Measurements from ENCODE around the gene GFRA1. TPM values are rescaled to one million over a fixed set of nuclear protein-coding genes. Genes with fewer than 3 reads are reported as not detected.
A peak's percentile ranks its signal among the peaks of the same experiment; 100 is the strongest.

GFRA1 gene
- total and polyA plus RNA-seq, 8 donors = 0.29 to 83.2 (median 4.6) TPM

DNA sequence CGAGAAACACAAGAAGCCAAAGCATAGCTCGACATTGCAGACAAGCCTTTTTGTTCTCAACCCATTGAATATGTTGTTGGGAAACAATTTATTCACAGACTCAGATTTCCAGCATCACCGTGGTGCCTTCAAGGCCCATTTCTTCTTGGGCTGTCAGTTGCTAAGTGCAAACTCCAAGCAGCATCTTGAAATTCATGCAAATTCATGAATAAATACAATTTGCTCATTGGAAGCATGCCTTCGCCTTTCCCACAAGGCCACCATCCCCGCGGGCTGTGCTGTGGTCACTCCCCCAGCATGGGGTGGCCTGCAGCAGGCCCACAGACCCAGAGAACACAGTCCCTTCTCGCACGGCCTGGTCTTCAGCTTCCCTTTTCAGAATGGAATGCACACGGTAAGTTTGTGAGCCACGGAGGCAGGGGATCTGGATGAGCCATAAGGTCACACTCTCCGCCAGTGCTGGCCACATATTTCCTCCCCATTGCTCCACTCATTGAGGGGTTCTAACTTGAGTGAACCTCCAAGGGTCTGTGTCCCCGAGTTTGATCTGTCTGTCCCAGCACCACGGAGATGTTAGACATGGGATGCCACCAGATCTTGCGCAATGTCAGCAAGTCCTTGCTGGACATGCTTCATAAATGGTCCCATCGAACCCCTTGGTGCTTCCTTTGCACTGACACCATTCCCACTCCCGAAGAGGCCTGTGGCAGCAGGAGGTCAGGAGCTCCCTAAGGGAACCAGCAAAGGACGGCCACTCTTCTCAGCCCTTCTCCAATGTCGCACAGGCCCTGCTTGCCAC is 109.5 kb downstream of the GFRA1 start:
- no peak for DNase-seq
- intact Hi-C loops (cut with DNase I; ENCODE audit: low total_unique reads) = no loop called here
- H3K36me3 ChIP-seq = no peaks in the 10 kb centered on the region
- WGBS, 5 donors = 85 to 92% (median 89%) methylated on average over 18 of the region's 18 CpGs
- H3K27ac ChIP-seq = no peak overlapping the region
- H3K4me3 ChIP-seq = no peak overlapping the region
- H3K9me3 ChIP-seq = no peaks in the 10 kb centered on the region
- no peaks in the 10 kb centered on the region for H3K27me3 ChIP-seq
- TF ChIP-seq POLR2AphosphoS5 (IDR thresholded peaks at IDR 0.05) (no peak), EP300 (IDR thresholded peaks at IDR 0.05) (no peak), POLR2A (IDR thresholded peaks at IDR 0.05) (no peak)
- H3K4me1 ChIP-seq = peaks cover 0 to 6% (median 0%) of the 10 kb centered on the region in 4 donors

DNA sequence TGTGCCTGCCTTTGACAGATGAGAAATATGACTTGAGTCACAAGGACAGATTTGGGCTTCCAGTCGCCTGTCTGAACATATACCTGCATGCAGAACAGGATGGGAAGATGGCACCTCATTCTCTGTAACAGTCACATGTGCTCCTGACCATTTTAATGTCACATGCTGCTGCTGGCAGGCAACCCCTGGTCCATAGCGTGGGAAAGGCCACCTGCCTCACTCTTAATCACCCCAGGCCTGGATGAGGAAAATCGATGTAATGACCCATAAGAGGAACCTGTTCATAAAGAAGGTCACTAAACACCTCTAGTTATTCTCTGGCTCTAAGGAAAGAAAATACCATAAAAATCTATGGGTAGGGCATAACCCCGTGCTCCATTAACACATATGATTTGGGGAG is 110.2 kb downstream of the GFRA1 start:
- Histone ChIP-seq H3K4me1 (peaks cover 0 to 6% (median 0%) of the 10 kb centered on the region in 4 donors), H3K9me3 (no peaks in the 10 kb centered on the region), H3K27ac (no peak overlapping the region), H3K36me3 (no peaks in the 10 kb centered on the region), H3K27me3 (no peaks in the 10 kb centered on the region), H3K4me3 (no peak overlapping the region)
- peak in 1 of 2 donors; percentile 36 for DNase-seq
- TF ChIP-seq CTCF (IDR thresholded peaks at IDR 0.05) = no peak
- TF ChIP-seq EP300 (IDR thresholded peaks at IDR 0.05) = no peak
- TF ChIP-seq POLR2AphosphoS5 (IDR thresholded peaks at IDR 0.05) = no peak
- TF ChIP-seq POLR2A (IDR thresholded peaks at IDR 0.05) = no peak
- 79 to 90% (median 83%) methylated on average over 4 of the region's 4 CpGs for WGBS, 5 donors
- intact Hi-C loops (cut with DNase I; ENCODE audit: low total_unique reads) = no loop called here

DNA sequence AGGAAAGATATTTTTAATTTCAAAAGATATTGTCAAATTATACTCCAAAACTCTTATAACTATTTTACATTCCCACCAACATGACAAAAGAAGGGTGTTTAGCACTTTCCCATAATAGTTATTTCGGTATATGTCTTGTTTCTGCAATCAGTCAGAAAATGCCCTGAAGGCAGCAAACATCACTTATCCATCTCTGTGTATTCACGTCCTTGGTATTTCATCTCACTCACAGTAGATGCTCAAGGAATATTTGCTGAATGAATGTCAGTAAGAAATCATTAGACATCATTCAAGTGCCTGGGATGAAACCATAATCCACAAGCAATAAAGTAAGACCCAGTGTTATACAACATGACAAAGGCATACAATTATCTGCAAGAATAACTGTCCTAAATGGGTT is 112.7 kb downstream of the GFRA1 start:
- 82 to 95% (median 89%) methylated on average over 2 of the region's 2 CpGs for WGBS, 5 donors
- intact Hi-C loops (cut with DNase I; ENCODE audit: low total_unique reads) = no loop called here

GRCh38 chr10:116159197-116159596 is 113.8 kb downstream of the GFRA1 start:
- Histone ChIP-seq H3K27me3 (no peaks in the 10 kb centered on the region), H3K4me1 (no peaks in the 10 kb centered on the region), H3K27ac (no peak overlapping the region), H3K36me3 (no peaks in the 10 kb centered on the region), H3K9me3 (no peaks in the 10 kb centered on the region), H3K4me3 (no peak overlapping the region)
- WGBS, 5 donors = 71 to 93% (median 74%) methylated on average over 2 of the region's 2 CpGs
- no peak for DNase-seq
- intact Hi-C loops (cut with DNase I; ENCODE audit: low total_unique reads) = no loop called here
- TF ChIP-seq POLR2AphosphoS5 (IDR thresholded peaks at IDR 0.05) (no peak), CTCF (IDR thresholded peaks at IDR 0.05) (no peak), EP300 (IDR thresholded peaks at IDR 0.05) (no peak), POLR2A (IDR thresholded peaks at IDR 0.05) (no peak)

More for the DNA sequence above, 112.7 kb downstream of the GFRA1 start:
- no peak overlapping the region for H3K4me3 ChIP-seq
- DNase-seq = no peak
- H3K27ac ChIP-seq = no peak overlapping the region
- TF ChIP-seq POLR2A (IDR thresholded peaks at IDR 0.05) = no peak
- peaks cover 0 to 6% (median 0%) of the 10 kb centered on the region in 4 donors for H3K4me1 ChIP-seq
- no peaks in the 10 kb centered on the region for H3K36me3 ChIP-seq
- H3K9me3 ChIP-seq = no peaks in the 10 kb centered on the region
- H3K27me3 ChIP-seq = no peaks in the 10 kb centered on the region

- intact Hi-C loops (cut with DNase I; ENCODE audit: low total_unique reads) = no loop called here
- 66 to 87% (median 70%) methylated on average over 2 of the region's 2 CpGs for WGBS, 5 donors
Measured at GRCh38 chr10:116158036-116158435, 115.0 kb downstream of the GFRA1 start.

More at GRCh38 chr10:116158036-116158435, 115.0 kb downstream of the GFRA1 start:
- Histone ChIP-seq H3K4me1 (no peaks in the 10 kb centered on the region), H3K27me3 (no peaks in the 10 kb centered on the region), H3K4me3 (no peak overlapping the region), H3K36me3 (no peaks in the 10 kb centered on the region), H3K27ac (no peak overlapping the region), H3K9me3 (no peaks in the 10 kb centered on the region)
- TF ChIP-seq POLR2AphosphoS5 (IDR thresholded peaks at IDR 0.05) (no peak), EP300 (IDR thresholded peaks at IDR 0.05) (no peak), CTCF (IDR thresholded peaks at IDR 0.05) (no peak), POLR2A (IDR thresholded peaks at IDR 0.05) (no peak)
- peak in 1 of 2 donors; percentile 16 for DNase-seq
